ENCODE data around the gene ARHGAP45. TPM values are rescaled to one million over a fixed set of nuclear protein-coding genes. Genes with fewer than 3 reads are reported as not detected.

Gene ARHGAP45
- total and polyA plus RNA-seq, 5 donors: 5.9 to 10.4 (median 8.5) TPM

DNA sequence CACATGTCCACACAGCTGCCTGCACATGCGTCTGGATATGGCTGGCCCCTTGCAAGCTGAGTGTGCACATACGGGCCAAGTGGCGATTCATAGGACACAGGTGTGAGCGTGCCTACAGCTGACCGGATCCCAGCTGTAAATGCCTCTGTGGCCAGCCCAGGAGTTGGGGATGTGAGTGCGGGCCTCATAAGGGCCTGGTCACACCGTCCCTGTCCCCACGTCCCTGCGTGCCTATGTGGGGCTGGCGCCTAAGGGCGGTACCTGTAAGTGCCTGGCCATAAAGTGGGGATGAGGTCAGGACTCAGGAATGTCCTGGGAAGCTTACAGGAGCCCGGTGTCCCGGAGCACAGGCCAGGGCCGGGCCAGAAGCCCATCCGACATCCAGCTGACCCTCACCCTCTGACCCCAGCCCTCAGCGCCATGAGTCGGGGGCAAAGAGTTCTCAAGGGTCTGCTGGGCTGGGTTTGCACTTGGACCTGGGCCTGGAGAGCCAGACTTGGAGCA, 1.3 kb upstream of the ARHGAP45 start:
- intact Hi-C loops (cut with DNase I): no loop called here
- H3K4me1 ChIP-seq (ENCODE audit: control insufficient read depth, insufficient read depth, low read length): no peaks in the 10 kb centered on the region
- no peak overlapping the region for H3K27ac ChIP-seq (ENCODE audit: low read length)
- ATAC-seq (no peak), DNase-seq (peak in 1 of 3 donors; percentile 53)
- no peaks in the 10 kb centered on the region for H3K9me3 ChIP-seq (ENCODE audit: control insufficient read depth, low read length)
- no peaks in the 10 kb centered on the region for H3K27me3 ChIP-seq (ENCODE audit: control insufficient read depth, insufficient read depth)
- 62% methylated on average over 17 of the region's 17 CpGs for WGBS
- no peak overlapping the region for H3K4me3 ChIP-seq (ENCODE audit: low read length)

DNA sequence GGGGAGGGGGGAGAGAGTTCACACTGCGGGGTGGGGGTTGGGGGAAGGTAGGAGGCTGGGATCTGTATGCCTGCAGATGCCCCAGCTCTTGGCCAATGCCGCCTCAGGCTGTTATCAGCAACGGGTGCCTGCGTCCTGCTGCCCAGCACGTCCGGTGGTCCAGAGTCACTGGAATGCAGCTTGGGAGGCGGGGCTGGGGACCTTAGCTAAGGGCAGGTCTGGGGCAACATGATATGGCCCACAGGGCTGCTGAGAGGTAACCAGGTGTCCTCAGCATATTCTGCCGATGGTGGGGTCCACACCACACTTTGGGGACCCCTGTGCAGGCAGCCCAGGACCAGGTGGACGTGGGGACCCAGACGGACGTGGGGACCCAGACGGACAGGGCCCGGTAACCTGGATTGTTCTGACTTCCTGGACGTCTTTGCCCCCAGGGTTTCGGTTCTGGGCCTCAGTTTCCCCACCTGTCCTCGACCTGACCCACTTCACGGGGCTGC, 668 bp upstream of the ARHGAP45 start:
- Histone ChIP-seq H3K9me3 (ENCODE audit: control insufficient read depth, low read length) (no peaks in the 10 kb centered on the region), H3K4me3 (ENCODE audit: low read length) (no peak overlapping the region), H3K27me3 (ENCODE audit: control insufficient read depth, insufficient read depth) (no peaks in the 10 kb centered on the region), H3K4me1 (ENCODE audit: control insufficient read depth, insufficient read depth, low read length) (no peaks in the 10 kb centered on the region), H3K27ac (ENCODE audit: low read length) (no peak overlapping the region)
- WGBS: 27% methylated on average over 17 of the region's 17 CpGs
- intact Hi-C loops (cut with DNase I): no loop called here
- ATAC-seq: no peak
- DNase-seq: peak in 2 of 3 donors; percentile 55 to 60

DNA sequence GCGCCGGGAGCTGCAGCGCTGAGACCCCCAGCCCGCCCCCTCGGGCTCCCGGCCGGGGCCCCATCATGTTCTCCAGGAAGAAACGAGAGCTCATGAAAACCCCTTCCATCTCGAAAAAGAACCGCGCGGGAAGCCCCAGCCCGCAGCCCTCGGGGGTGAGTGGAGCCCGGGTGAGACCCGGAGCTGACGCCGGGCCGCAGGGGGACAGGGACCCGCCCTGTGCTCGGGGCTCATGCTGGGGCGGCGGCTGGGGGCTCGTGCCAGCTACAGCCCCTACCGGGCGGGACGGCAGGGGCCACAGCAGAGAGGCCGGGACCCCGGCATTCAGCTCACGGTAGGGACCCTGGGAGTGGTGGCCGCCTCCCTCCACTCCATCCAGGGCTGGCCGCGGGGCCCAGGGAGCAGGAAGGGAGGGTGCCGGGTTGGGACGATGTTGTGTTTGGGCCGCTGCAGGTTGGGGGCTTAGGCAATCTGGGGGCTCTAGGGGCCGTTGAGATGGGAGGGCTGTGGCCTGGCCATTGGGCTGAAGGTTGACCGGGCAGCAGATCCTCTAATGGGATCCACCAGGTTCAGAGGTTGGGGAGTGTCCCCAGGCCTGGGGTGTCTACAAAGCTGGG, 482 bp downstream of the ARHGAP45 start:
- ATAC-seq (peak in 1 of 2 donors; percentile 3), DNase-seq (peak; percentile 12 to 64 (median 61))
- Histone ChIP-seq H3K4me1 (ENCODE audit: control insufficient read depth, insufficient read depth, low read length) (no peaks in the 10 kb centered on the region), H3K9me3 (ENCODE audit: control insufficient read depth, low read length) (no peaks in the 10 kb centered on the region), H3K27ac (ENCODE audit: low read length) (no peak overlapping the region), H3K4me3 (ENCODE audit: low read length) (peak overlapping the region; percentile 48), H3K27me3 (ENCODE audit: control insufficient read depth, insufficient read depth) (no peaks in the 10 kb centered on the region)
- intact Hi-C loops (cut with DNase I): no loop called here
- 5% methylated on average over 38 of the region's 38 CpGs for WGBS

- H3K27me3 ChIP-seq (ENCODE audit: control insufficient read depth, insufficient read depth): no peaks in the 10 kb centered on the region
- 67% methylated on average over 45 of the region's 45 CpGs for WGBS
- intact Hi-C loops (cut with DNase I): no loop called here
- no peak overlapping the region for H3K27ac ChIP-seq (ENCODE audit: low read length)
- no peaks in the 10 kb centered on the region for H3K4me1 ChIP-seq (ENCODE audit: control insufficient read depth, insufficient read depth, low read length)
- DNase-seq: peak; percentile 51 to 84 (median 83)
- ATAC-seq: peak in 1 of 2 donors; percentile 6
- H3K9me3 ChIP-seq (ENCODE audit: control insufficient read depth, low read length): no peaks in the 10 kb centered on the region
- H3K4me3 ChIP-seq (ENCODE audit: low read length): peak overlapping the region; percentile 48
Measured at GRCh38 chr19:1068009-1069001, 1.3 kb downstream of the ARHGAP45 start.

DNA sequence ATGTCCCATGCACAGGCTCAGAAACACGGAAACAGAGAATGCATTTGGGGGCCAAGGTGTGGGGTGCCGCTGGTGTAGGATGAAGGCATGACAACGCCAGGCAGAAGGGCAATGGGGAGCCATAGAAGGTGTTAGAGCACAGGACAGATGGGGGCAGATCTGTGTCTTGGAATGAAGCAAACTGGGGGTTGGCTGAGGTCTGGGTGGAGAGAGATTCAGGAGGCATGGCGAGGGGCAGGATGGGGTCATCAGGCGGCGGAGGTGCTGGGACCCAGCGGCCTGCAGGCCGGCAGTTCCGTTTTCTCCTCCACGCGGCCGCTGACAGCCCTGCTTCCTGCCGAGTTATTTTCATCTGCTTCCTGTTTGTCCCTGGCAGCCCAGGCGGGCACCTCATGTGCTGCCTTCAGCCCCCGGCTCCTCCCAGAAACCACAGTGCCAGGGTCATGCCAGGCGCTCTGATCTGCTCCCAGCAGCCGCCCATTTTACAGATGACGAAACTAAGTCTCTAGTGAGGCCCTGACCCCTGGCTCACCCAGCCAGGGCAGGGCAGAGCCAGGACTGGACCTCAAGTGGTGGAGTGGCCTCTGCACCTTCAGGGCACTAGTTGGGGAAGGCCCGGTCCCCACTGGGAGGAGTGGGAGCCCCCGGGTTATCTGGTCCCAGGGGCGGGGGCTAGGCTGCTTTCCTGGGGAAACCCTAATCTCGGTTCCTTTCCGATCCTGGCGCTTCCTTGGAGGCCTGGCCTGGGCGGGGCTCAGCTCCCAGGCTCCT, 2.2 kb downstream of the ARHGAP45 start:
- intact Hi-C loops (cut with DNase I): no loop called here
- Histone ChIP-seq H3K4me1 (ENCODE audit: control insufficient read depth, insufficient read depth, low read length) (no peaks in the 10 kb centered on the region), H3K9me3 (ENCODE audit: control insufficient read depth, low read length) (no peaks in the 10 kb centered on the region), H3K4me3 (ENCODE audit: low read length) (no peak overlapping the region), H3K27ac (ENCODE audit: low read length) (no peak overlapping the region), H3K27me3 (ENCODE audit: control insufficient read depth, insufficient read depth) (no peaks in the 10 kb centered on the region)
- ATAC-seq (peak; percentile 44 to 70), DNase-seq (peak; percentile 77 to 90 (median 89))
- 41% methylated on average over 25 of the region's 25 CpGs for WGBS

DNA sequence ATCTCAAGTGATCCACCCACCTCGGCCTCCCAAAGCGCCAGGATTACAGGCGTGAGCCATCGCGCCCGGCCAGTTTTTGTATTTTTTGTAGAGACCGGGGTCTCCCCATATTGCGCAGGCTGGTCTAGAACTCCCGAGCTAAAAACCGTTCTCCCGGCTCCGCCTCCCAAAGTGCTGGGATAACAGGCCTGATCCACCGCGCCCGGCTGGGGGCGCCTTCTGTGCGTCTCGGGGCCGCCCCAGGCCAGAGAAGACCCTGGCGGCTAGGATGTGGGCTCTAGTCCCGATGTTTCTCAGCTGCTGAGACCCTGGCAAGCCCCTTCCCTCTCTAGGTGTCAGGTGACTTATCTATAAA, 3.6 kb downstream of the ARHGAP45 start:
- ATAC-seq (no peak), DNase-seq (peak in 1 of 3 donors; percentile 39)
- no peak overlapping the region for H3K4me3 ChIP-seq (ENCODE audit: low read length)
- intact Hi-C loops (cut with DNase I): no loop called here
- H3K27ac ChIP-seq (ENCODE audit: low read length): no peak overlapping the region
- H3K4me1 ChIP-seq (ENCODE audit: control insufficient read depth, insufficient read depth, low read length): no peaks in the 10 kb centered on the region
- no peaks in the 10 kb centered on the region for H3K9me3 ChIP-seq (ENCODE audit: control insufficient read depth, low read length)
- H3K27me3 ChIP-seq (ENCODE audit: control insufficient read depth, insufficient read depth): no peaks in the 10 kb centered on the region
- 18% methylated on average over 21 of the region's 21 CpGs for WGBS

- H3K4me1 ChIP-seq (ENCODE audit: control insufficient read depth, insufficient read depth, low read length): no peaks in the 10 kb centered on the region
Measured at GRCh38 chr19:1070931-1071791, 4.2 kb downstream of the ARHGAP45 start.

GRCh38 chr19:1072371-1073015, 5.5 kb downstream of the ARHGAP45 start:
- intact Hi-C loops (cut with DNase I): no loop called here
- 85% methylated on average over 11 of the region's 11 CpGs for WGBS
- no peaks in the 10 kb centered on the region for H3K27me3 ChIP-seq (ENCODE audit: control insufficient read depth, insufficient read depth)
- no peak overlapping the region for H3K27ac ChIP-seq (ENCODE audit: low read length)
- ATAC-seq: no peak
- no peaks in the 10 kb centered on the region for H3K4me1 ChIP-seq (ENCODE audit: control insufficient read depth, insufficient read depth, low read length)
- DNase-seq: peak in 1 of 3 donors; percentile 5
- H3K4me3 ChIP-seq (ENCODE audit: low read length): no peak overlapping the region
- no peaks in the 10 kb centered on the region for H3K9me3 ChIP-seq (ENCODE audit: control insufficient read depth, low read length)

More at GRCh38 chr19:1070931-1071791, 4.2 kb downstream of the ARHGAP45 start:
- H3K27ac ChIP-seq (ENCODE audit: low read length): no peak overlapping the region
- intact Hi-C loops (cut with DNase I): no loop called here
- 16% methylated on average over 99 of the region's 99 CpGs for WGBS
- DNase-seq (peak; percentile 26 to 67 (median 64)), ATAC-seq (no peak)
- no peaks in the 10 kb centered on the region for H3K9me3 ChIP-seq (ENCODE audit: control insufficient read depth, low read length)
- no peak overlapping the region for H3K4me3 ChIP-seq (ENCODE audit: low read length)
- no peaks in the 10 kb centered on the region for H3K27me3 ChIP-seq (ENCODE audit: control insufficient read depth, insufficient read depth)

DNA sequence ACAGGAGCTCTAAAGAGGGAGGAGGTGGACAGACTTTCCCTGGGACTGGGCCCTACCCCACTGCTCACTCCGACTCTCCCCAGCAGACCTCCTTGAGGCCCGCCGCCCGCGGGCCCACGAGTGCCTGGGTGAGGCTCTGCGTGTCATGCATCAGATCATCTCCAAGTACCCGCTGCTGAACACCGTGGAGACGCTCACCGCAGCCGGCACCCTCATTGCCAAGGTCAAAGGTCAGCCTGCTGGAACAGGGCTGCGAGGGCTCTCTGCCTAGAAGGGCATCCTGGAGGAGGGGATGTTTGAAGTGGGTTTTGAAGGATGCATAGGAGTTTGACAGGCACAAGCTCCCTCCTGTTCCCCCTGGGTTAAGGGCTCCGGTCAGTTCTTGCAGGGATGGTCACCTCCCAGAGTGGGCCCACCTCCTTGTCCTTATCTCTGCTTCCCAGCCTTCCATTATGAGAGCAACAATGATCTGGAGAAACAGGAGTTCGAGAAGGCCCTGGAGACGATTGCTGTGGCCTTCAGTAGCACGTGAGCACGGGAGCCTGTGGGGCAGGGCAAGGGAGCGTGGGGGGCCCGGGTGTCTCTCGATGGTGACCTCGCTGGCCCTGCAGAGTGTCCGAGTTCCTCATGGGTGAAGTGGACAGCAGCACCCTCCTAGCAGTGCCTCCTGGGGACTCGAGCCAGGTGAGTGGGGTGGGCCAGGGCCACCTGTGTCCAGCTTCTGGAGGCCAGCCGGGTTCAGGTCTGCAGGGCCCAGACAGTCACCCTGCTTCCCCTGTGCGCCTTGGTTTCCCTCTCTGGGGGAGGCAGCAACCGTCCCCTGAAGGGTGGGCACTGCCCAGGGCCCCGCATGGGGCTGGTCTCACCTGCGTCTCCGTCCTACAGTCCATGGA, 6.3 kb downstream of the ARHGAP45 start:
- Histone ChIP-seq H3K27ac (ENCODE audit: low read length) (no peak overlapping the region), H3K4me1 (ENCODE audit: control insufficient read depth, insufficient read depth, low read length) (no peaks in the 10 kb centered on the region), H3K9me3 (ENCODE audit: control insufficient read depth, low read length) (no peaks in the 10 kb centered on the region), H3K4me3 (ENCODE audit: low read length) (no peak overlapping the region), H3K27me3 (ENCODE audit: control insufficient read depth, insufficient read depth) (no peaks in the 10 kb centered on the region)
- no peak for ATAC-seq
- intact Hi-C loops (cut with DNase I): no loop called here
- DNase-seq: peak in 2 of 3 donors; percentile 39 to 51
- 92% methylated on average over 30 of the region's 30 CpGs for WGBS

All from right cardiac atrium (tissue), 5 donors.